ENCODE data around the gene OR52H1.

OR52H1 gene

DNA sequence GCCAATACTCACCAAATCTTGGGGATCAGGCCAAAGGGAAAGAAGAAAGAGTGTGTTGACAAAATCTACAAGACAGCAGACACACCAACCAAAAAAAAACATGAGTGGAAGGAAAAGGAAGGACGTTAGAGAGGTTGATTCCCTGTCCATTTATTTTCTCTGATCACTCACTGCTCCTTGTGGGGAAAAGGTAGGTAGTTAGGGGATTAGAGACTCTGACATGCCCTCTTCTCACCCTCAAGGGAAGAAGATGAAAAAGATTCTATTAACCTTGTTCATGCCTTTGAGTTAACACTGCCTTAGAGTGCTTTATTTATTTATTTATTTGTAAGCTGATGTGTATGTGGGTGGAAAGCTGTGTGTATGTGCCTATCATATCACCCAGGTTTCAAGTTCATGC lies at the start of gene OR52H1:
OR52H1 (minus strand) TSS at position 101 of the 400 bp plus-strand sequence. CDS start 3,035 bp downstream, outside the sequence.
- ATAC-seq: no peak
- TF ChIP-seq ARNTL (CRISPR knock-in tag; IDR thresholded peaks at IDR 0.05; ENCODE audit: borderline replicate concordance, low read depth) (no peak), ZNF565 (CRISPR knock-in tag; conservative IDR thresholded peaks at IDR 0.05; ENCODE audit: low read depth) (no peak), ZNF8 (CRISPR knock-in tag; IDR thresholded peaks at IDR 0.05) (no peak), ESRRG (CRISPR knock-in tag; IDR thresholded peaks at IDR 0.05) (no peak), TOX (CRISPR knock-in tag; IDR thresholded peaks at IDR 0.05; ENCODE audit: borderline replicate concordance) (no peak), RARB (CRISPR knock-in tag; IDR thresholded peaks at IDR 0.05) (no peak), ZC3H10 (CRISPR knock-in tag; IDR thresholded peaks at IDR 0.05) (no peak), OSR1 (CRISPR knock-in tag; IDR thresholded peaks at IDR 0.05) (no peak), SNAI2 (CRISPR knock-in tag; IDR thresholded peaks at IDR 0.05) (no peak), BACH2 (CRISPR knock-in tag; IDR thresholded peaks at IDR 0.05; ENCODE audit: borderline replicate concordance) (no peak), ZNF70 (CRISPR knock-in tag; IDR thresholded peaks at IDR 0.05) (no peak)
- TF ChIP-seq, protein P1, sequence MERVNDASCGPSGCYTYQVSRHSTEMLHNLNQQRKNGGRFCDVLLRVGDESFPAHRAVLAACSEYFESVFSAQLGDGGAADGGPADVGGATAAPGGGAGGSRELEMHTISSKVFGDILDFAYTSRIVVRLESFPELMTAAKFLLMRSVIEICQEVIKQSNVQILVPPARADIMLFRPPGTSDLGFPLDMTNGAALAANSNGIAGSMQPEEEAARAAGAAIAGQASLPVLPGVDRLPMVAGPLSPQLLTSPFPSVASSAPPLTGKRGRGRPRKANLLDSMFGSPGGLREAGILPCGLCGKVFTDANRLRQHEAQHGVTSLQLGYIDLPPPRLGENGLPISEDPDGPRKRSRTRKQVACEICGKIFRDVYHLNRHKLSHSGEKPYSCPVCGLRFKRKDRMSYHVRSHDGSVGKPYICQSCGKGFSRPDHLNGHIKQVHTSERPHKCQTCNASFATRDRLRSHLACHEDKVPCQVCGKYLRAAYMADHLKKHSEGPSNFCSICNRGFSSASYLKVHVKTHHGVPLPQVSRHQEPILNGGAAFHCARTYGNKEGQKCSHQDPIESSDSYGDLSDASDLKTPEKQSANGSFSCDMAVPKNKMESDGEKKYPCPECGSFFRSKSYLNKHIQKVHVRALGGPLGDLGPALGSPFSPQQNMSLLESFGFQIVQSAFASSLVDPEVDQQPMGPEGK (CRISPR knock-in tag; IDR thresholded peaks at IDR 0.05; ENCODE audit: borderline replicate concordance): no peak
- TF ChIP-seq, protein P2, sequence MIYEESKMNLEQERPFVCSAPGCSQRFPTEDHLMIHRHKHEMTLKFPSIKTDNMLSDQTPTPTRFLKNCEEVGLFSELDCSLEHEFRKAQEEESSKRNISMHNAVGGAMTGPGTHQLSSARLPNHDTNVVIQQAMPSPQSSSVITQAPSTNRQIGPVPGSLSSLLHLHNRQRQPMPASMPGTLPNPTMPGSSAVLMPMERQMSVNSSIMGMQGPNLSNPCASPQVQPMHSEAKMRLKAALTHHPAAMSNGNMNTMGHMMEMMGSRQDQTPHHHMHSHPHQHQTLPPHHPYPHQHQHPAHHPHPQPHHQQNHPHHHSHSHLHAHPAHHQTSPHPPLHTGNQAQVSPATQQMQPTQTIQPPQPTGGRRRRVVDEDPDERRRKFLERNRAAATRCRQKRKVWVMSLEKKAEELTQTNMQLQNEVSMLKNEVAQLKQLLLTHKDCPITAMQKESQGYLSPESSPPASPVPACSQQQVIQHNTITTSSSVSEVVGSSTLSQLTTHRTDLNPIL (CRISPR knock-in tag; IDR thresholded peaks at IDR 0.05; ENCODE audit: low read depth): no peak
- TF ChIP-seq, protein P3, sequence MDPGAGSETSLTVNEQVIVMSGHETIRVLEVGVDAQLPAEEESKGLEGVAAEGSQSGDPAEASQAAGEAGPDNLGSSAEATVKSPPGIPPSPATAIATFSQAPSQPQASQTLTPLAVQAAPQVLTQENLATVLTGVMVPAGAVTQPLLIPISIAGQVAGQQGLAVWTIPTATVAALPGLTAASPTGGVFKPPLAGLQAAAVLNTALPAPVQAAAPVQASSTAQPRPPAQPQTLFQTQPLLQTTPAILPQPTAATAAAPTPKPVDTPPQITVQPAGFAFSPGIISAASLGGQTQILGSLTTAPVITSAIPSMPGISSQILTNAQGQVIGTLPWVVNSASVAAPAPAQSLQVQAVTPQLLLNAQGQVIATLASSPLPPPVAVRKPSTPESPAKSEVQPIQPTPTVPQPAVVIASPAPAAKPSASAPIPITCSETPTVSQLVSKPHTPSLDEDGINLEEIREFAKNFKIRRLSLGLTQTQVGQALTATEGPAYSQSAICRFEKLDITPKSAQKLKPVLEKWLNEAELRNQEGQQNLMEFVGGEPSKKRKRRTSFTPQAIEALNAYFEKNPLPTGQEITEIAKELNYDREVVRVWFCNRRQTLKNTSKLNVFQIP (CRISPR knock-in tag; IDR thresholded peaks at IDR 0.05; ENCODE audit: borderline replicate concordance, low read depth): no peak
- TF ChIP-seq, protein P4, sequence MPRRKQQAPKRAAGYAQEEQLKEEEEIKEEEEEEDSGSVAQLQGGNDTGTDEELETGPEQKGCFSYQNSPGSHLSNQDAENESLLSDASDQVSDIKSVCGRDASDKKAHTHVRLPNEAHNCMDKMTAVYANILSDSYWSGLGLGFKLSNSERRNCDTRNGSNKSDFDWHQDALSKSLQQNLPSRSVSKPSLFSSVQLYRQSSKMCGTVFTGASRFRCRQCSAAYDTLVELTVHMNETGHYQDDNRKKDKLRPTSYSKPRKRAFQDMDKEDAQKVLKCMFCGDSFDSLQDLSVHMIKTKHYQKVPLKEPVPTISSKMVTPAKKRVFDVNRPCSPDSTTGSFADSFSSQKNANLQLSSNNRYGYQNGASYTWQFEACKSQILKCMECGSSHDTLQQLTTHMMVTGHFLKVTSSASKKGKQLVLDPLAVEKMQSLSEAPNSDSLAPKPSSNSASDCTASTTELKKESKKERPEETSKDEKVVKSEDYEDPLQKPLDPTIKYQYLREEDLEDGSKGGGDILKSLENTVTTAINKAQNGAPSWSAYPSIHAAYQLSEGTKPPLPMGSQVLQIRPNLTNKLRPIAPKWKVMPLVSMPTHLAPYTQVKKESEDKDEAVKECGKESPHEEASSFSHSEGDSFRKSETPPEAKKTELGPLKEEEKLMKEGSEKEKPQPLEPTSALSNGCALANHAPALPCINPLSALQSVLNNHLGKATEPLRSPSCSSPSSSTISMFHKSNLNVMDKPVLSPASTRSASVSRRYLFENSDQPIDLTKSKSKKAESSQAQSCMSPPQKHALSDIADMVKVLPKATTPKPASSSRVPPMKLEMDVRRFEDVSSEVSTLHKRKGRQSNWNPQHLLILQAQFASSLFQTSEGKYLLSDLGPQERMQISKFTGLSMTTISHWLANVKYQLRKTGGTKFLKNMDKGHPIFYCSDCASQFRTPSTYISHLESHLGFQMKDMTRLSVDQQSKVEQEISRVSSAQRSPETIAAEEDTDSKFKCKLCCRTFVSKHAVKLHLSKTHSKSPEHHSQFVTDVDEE (CRISPR knock-in tag; IDR thresholded peaks at IDR 0.05): no peak

DNA sequence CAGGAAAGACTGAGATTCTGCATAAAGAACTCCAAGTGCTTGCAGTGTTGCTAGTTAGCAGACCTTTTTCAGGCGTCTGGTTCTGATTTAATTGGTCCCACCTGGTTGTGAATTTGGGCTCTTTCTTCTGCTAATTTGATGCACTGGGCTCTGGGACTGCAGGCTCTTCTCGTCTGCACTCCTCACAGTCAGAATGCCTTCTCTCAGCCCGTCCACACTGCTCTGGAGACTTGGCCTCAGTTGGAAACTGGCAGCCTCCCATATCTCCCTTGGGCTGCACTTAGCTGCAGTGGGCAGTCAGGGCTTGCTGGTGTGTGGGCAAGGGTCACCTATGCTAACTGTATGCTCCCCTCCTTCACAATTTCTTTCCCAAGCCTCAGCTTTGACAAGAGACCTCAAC lies 49.6 kb upstream of the OR52H1 start:
- no peak for ATAC-seq
- no peak for TF ChIP-seq BACH2 (CRISPR knock-in tag; IDR thresholded peaks at IDR 0.05; ENCODE audit: borderline replicate concordance)
- no peak for TF ChIP-seq ZNF565 (CRISPR knock-in tag; conservative IDR thresholded peaks at IDR 0.05; ENCODE audit: low read depth)
- TF ChIP-seq ZFP30 (CRISPR knock-in tag; IDR thresholded peaks at IDR 0.05): no peak
- TF ChIP-seq TCF4 (CRISPR knock-in tag; IDR thresholded peaks at IDR 0.05; ENCODE audit: borderline replicate concordance): no peak
- no peak for TF ChIP-seq ISL1 (CRISPR knock-in tag; IDR thresholded peaks at IDR 0.05)
- no peak for TF ChIP-seq GLIS3 (CRISPR knock-in tag; IDR thresholded peaks at IDR 0.05)
- TF ChIP-seq ESRRG (CRISPR knock-in tag; IDR thresholded peaks at IDR 0.05): no peak
- TF ChIP-seq TOX (CRISPR knock-in tag; IDR thresholded peaks at IDR 0.05; ENCODE audit: borderline replicate concordance): no peak
- TF ChIP-seq, protein P4 (CRISPR knock-in tag; IDR thresholded peaks at IDR 0.05): no peak
- TF ChIP-seq PPARA (CRISPR knock-in tag; IDR thresholded peaks at IDR 0.05; ENCODE audit: borderline replicate concordance): no peak
- TF ChIP-seq, protein P1 (CRISPR knock-in tag; IDR thresholded peaks at IDR 0.05; ENCODE audit: borderline replicate concordance): no peak
- no peak for TF ChIP-seq RARB (CRISPR knock-in tag; IDR thresholded peaks at IDR 0.05)
- no peak for TF ChIP-seq ZC3H10 (CRISPR knock-in tag; IDR thresholded peaks at IDR 0.05)
- TF ChIP-seq, protein P2 (CRISPR knock-in tag; IDR thresholded peaks at IDR 0.05; ENCODE audit: low read depth): no peak
- no peak for TF ChIP-seq ZNF70 (CRISPR knock-in tag; IDR thresholded peaks at IDR 0.05)
- TF ChIP-seq, protein P5, sequence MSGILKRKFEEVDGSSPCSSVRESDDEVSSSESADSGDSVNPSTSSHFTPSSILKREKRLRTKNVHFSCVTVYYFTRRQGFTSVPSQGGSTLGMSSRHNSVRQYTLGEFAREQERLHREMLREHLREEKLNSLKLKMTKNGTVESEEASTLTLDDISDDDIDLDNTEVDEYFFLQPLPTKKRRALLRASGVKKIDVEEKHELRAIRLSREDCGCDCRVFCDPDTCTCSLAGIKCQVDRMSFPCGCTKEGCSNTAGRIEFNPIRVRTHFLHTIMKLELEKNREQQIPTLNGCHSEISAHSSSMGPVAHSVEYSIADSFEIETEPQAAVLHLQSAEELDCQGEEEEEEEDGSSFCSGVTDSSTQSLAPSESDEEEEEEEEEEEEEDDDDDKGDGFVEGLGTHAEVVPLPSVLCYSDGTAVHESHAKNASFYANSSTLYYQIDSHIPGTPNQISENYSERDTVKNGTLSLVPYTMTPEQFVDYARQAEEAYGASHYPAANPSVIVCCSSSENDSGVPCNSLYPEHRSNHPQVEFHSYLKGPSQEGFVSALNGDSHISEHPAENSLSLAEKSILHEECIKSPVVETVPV (CRISPR knock-in tag; IDR thresholded peaks at IDR 0.05): no peak
- TF ChIP-seq ZFP3 (CRISPR knock-in tag; IDR thresholded peaks at IDR 0.05): no peak

Data from SK-N-SH treated with all-trans-retinoic acid at 6 μM for 48 hours (cell line).